ENCODE data around the gene CT55. TPM values are rescaled to one million over a fixed set of nuclear protein-coding genes. Genes with fewer than 3 reads are reported as not detected.
A peak's percentile ranks its signal among the peaks of the same experiment; 100 is the strongest.
"Not testable (repeated sequence)": the region's sequence is repeated elsewhere in the genome, so short reads cannot be mapped to it uniquely, and the experiment has no call there.

CT55 gene
- total and polyA plus RNA-seq, 2 experiments from 2014 or later, result not detected

- H3K27me3 ChIP-seq, result peaks cover 7% of the 10 kb centered on the region
- no peak for DNase-seq (ENCODE audit: low read depth in 1 of 2, low spot score in 1 of 2)
- TF ChIP-seq, protein P1, sequence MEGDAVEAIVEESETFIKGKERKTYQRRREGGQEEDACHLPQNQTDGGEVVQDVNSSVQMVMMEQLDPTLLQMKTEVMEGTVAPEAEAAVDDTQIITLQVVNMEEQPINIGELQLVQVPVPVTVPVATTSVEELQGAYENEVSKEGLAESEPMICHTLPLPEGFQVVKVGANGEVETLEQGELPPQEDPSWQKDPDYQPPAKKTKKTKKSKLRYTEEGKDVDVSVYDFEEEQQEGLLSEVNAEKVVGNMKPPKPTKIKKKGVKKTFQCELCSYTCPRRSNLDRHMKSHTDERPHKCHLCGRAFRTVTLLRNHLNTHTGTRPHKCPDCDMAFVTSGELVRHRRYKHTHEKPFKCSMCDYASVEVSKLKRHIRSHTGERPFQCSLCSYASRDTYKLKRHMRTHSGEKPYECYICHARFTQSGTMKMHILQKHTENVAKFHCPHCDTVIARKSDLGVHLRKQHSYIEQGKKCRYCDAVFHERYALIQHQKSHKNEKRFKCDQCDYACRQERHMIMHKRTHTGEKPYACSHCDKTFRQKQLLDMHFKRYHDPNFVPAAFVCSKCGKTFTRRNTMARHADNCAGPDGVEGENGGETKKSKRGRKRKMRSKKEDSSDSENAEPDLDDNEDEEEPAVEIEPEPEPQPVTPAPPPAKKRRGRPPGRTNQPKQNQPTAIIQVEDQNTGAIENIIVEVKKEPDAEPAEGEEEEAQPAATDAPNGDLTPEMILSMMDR (IDR thresholded peaks at IDR 0.05; ENCODE audit: low read depth, low read length), result no peak
- H3K9me3 ChIP-seq (ENCODE audit: low read depth), result no peaks in the 10 kb centered on the region
- H3K36me3 ChIP-seq, result no peaks in the 10 kb centered on the region
- H3K27ac ChIP-seq, result no peak overlapping the region
- H3K4me1 ChIP-seq (ENCODE audit: low read depth), result no peaks in the 10 kb centered on the region
- no peak overlapping the region for H3K4me3 ChIP-seq
Measured at GRCh38 chrX:135193740-135194139, 22.5 kb upstream of the CT55 start.

- H3K27ac ChIP-seq, result no peak overlapping the region
- TF ChIP-seq, protein P1 (IDR thresholded peaks at IDR 0.05; ENCODE audit: low read depth, low read length), result no peak
- no peaks in the 10 kb centered on the region for H3K9me3 ChIP-seq (ENCODE audit: low read depth)
- H3K27me3 ChIP-seq, result peaks cover 12% of the 10 kb centered on the region
- no peak for DNase-seq (ENCODE audit: low read depth in 1 of 2, low spot score in 1 of 2)
- no peak overlapping the region for H3K4me3 ChIP-seq
- H3K36me3 ChIP-seq, result no peaks in the 10 kb centered on the region
- no peaks in the 10 kb centered on the region for H3K4me1 ChIP-seq (ENCODE audit: low read depth)
Measured at GRCh38 chrX:135191838-135192237, 20.6 kb upstream of the CT55 start.

DNA sequence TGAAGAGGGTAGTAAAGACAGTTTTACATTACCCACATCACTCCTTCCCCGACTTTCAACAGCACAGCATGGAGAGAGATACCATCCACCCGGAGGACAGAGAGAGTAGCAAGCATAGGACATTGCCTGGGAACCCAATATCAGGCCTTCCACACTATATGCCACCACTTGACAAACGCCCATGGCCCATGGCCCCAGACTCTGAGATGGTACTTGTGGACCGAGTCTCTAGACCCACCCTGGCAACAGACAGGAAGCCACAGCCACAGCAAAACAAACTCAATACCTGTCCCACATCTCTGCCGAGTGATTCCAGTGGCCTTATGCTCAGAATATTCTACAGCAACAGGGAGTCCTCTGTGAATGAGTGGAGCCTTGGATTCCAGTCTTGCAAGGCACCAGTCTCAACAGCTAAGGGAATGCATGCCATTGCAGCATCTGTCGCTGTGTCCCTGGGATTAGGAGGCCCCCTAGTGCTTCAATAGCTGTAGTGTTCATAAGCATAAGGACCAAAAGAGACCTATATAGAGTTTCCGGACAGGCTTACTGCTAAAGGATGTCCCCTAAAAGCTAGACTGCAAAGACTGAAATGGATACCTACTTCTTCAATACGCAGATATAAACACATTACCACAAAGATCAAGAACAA, 14.7 kb upstream of the CT55 start:
- peak; percentile 56 to 58 for DNase-seq (ENCODE audit: low read depth in 1 of 2, low spot score in 1 of 2)
- no peaks in the 10 kb centered on the region for H3K4me1 ChIP-seq (ENCODE audit: low read depth)
- H3K9me3 ChIP-seq (ENCODE audit: low read depth), result no peaks in the 10 kb centered on the region
- H3K27me3 ChIP-seq, result peaks cover 12% of the 10 kb centered on the region
- no peaks in the 10 kb centered on the region for H3K36me3 ChIP-seq
- TF ChIP-seq, protein P1 (IDR thresholded peaks at IDR 0.05; ENCODE audit: low read depth, low read length), result peak; percentile 47
- H3K27ac ChIP-seq, result no peak overlapping the region
- H3K4me3 ChIP-seq, result no peak overlapping the region

- Histone ChIP-seq H3K27me3 (no peaks in the 10 kb centered on the region), H3K4me3 (no peak overlapping the region), H3K4me1 (ENCODE audit: low read depth) (no peaks in the 10 kb centered on the region), H3K36me3 (no peaks in the 10 kb centered on the region), H3K9me3 (ENCODE audit: low read depth) (no peaks in the 10 kb centered on the region), H3K27ac (no peak overlapping the region)
- DNase-seq (ENCODE audit: low read depth in 1 of 2, low spot score in 1 of 2), result no peak
- TF ChIP-seq, protein P1 (IDR thresholded peaks at IDR 0.05; ENCODE audit: low read depth, low read length), result no peak
Measured at GRCh38 chrX:135178636-135179035, 7.4 kb upstream of the CT55 start.

- Histone ChIP-seq H3K9me3 (ENCODE audit: low read depth) (no peaks in the 10 kb centered on the region), H3K4me3 (no peak overlapping the region), H3K4me1 (ENCODE audit: low read depth) (no peaks in the 10 kb centered on the region), H3K27ac (no peak overlapping the region), H3K27me3 (no peaks in the 10 kb centered on the region), H3K36me3 (no peaks in the 10 kb centered on the region)
- TF ChIP-seq, protein P1 (IDR thresholded peaks at IDR 0.05; ENCODE audit: low read depth, low read length), result no peak
- DNase-seq (ENCODE audit: low read depth in 1 of 2, low spot score in 1 of 2), result no peak
Measured at GRCh38 chrX:135170468-135170867, 730 bp downstream of the CT55 start.

DNA sequence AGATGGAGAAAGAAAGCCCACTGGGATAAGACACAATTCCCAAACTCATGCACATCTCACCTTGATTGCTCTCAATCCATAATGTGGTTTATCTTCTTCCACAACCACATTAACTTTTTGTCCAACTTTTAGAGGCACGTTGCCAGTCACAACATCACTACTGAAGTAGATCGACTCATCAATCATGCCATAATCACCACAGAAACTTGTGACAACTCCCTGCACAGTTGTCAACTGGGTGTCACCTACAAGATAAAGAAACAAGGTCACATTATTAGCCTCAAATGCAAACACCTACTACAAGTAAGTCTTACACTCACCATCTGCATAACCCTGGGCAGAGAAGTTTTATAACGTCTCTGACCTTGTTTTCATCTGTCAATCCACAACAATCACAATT, 1.7 kb downstream of the CT55 start:
- not testable (repeated sequence) for H3K4me3 ChIP-seq; H3K27ac ChIP-seq; H3K27me3 ChIP-seq; H3K4me1 ChIP-seq (ENCODE audit: low read depth); H3K36me3 ChIP-seq; DNase-seq (ENCODE audit: low read depth in 1 of 2, low spot score in 1 of 2); H3K9me3 ChIP-seq (ENCODE audit: low read depth)
